NCI-H510A (cell line): ENCODE measurements around the gene CCN5.

Source experiments
- DNase-seq: peaks from one replicate; lab custom pipeline; 2025; lab: John Stamatoyannopoulos, UW

CCN5 gene

DNA sequence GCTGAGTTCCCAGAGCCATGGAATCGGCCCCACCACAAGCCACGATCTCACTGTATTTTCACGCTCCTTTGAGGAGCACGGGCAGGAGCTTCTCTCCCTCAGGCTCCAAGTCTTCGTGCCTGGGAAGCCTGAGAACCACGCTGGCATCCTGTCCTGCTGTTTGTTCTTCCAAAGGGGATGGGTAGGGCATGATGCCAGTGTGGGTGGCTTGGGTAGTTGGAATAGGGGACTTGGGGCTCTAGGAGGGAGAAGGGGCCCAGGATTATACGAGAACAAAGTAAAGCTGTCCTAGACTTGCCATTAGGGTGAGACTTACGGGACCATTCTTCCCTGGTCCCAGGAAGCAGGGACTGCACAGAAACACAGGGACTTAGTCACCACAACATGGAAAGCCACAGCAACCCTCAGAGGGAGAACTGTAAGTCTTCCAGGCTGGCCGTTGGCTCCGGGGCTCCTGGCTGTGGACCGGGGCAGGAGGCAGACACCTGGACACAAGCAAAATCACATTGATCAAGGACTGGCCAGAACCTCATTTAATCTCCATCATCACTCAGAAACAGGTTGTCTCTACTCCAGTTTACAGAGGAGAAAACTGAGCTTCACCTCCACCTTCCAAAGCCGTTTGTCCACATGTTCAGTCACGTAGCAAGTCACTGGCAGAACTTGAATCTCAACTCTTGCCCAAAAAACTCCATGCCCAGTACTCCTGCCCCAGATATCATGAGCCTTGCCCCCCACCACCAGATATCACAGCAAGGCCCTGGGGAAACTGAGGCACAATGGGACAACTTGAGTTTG, 1.3 kb downstream of the CCN5 start:
- no peak for DNase-seq

DNA sequence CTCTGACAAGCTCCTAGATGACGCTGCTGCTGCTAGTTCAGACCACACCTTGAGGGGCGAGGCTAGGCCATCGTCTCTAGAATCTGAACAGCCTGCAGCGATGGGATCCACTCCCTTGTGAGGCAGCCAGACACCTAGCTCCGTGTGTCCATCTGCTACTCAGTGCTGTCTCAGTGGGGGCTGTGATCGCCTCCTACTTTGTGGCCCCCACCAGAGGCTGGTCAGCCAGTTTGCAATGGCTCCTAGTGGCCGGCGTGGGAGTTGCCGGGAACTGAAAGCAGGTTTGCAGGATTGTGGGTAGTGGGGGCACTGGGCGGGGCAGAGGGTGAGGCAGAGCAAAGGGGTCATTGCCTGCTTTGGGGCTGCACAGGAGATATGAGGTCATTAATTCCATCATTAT, 2.8 kb downstream of the CCN5 start:
- no peak for DNase-seq

- DNase-seq, result no peak
Observed at GRCh38 chr20:44719841-44720240, 4.7 kb downstream of the CCN5 start.

DNA sequence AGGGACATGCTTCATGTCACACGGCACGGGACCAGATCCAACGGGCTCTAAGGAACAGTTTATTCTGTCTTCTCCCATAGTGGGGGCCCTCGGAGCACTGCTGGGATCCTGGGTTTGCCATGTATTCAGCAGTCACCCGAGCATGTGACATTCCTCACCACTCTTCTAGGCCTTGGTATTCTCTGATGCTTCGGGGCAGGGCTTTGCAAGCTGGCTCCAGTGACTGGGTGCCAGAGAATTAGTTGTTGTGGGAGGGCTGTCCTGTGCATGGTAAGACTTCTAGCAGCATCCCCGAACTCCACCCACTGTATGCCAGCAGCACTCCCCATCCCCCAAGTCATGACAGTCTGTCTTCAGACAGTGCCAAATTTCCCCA, 5.4 kb downstream of the CCN5 start:
- no peak for DNase-seq

- DNase-seq, result no peak
Observed at GRCh38 chr20:44720997-44721784, 6.0 kb downstream of the CCN5 start.

- DNase-seq, result no peak
Observed at GRCh38 chr20:44721785-44722054, 6.6 kb downstream of the CCN5 start.

- no peak for DNase-seq
Observed at GRCh38 chr20:44722990-44723389, 7.8 kb downstream of the CCN5 start.

GRCh38 chr20:44723391-44723790, 8.2 kb downstream of the CCN5 start:
- no peak for DNase-seq

DNA sequence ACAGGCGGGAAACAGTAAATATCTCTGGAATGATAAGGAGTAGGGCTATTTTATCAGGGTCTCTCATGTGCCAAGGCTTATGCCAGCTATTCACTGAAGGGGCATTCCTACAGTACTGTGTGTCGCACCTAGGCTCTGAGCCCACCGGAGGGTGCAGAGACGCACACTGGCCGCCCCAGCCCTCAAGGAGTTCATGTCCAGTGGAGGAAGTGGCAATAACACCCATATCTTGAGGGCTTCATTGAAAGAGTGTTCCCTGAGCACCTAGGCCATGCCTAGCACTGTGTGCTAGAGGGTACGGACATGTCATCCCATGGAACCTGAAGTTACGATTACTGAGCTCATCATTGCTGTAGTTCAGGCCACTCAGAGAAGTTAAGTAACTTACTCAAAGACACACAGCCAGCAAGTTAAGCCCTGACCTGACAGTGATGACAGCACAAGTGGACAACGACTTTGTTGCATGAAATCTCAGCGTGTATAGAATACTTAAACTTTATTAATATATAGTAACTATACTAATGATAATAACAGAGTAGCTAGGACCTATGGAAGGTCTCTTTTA, 8.7 kb downstream of the CCN5 start:
- DNase-seq, result no peak

- DNase-seq, result no peak
Observed at GRCh38 chr20:44724423-44725091, 9.4 kb downstream of the CCN5 start.

GRCh38 chr20:44725837-44726236, 10.7 kb downstream of the CCN5 start:
- no peak for DNase-seq

DNA sequence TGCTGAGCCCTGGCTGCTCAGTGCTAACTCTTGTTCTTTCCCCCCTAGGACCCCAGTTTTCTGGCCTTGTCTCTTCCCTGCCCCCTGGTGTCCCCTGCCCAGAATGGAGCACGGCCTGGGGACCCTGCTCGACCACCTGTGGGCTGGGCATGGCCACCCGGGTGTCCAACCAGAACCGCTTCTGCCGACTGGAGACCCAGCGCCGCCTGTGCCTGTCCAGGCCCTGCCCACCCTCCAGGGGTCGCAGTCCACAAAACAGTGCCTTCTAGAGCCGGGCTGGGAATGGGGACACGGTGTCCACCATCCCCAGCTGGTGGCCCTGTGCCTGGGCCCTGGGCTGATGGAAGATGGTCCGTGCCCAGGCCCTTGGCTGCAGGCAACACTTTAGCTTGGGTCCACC, 11.9 kb downstream of the CCN5 start:
- no peak for DNase-seq

- DNase-seq, result no peak
Observed at GRCh38 chr20:44727651-44728050, 12.5 kb downstream of the CCN5 start.

DNA sequence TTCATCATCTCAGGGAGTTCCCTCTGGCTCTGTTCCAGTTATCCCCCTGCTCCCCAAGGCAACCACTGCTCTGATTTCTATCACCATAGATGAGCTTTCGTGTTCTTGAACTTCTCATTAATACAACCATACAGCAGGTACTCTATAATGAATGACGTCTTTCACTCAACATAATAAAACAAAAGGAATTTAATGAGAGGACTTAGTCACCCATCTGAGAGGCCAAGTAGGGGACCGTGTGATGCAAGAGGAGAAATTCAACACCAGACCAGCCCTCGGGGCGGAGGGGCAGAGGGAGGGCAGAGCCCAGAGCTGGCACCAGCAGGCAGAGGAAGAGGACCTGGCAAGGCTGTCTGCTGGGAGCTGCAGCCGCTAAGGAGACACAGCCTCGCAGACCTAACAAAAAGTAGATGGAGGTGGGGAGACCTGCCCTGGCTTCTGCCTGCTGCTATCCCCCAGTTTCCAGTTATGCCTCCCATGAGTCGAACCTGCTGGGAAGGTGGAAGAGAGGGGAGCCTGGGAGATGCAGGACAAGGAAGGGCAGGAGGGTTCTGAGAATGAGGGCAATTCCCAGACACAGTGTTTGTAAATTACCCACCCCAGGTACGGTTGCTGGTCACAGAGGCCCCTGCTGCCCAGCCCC, 13.8 kb downstream of the CCN5 start:
- peak; percentile 58 for DNase-seq

DNA sequence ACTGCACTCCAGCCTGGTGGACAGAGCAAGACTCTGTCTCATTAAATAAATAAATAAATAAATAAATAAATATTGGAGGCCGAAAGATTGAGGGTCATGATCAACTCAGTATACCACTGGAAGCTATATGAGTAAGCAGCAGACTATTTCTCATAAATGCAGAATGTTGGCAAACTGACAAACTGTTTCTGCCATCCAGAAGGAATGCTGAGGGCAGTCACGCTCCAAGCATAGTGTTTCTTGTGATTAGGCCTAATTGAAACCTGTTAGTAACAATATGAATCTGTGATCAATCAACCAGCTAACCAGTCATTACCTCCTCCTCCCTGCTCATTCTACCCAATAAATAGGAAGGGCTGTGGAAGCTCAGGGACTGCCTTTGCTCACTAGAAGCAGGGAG, 15.3 kb downstream of the CCN5 start:
- DNase-seq, result no peak

GRCh38 chr20:44731657-44732056, 16.5 kb downstream of the CCN5 start:
- DNase-seq, result no peak

- DNase-seq, result no peak
Observed at GRCh38 chr20:44732327-44732726, 17.2 kb downstream of the CCN5 start.

DNA sequence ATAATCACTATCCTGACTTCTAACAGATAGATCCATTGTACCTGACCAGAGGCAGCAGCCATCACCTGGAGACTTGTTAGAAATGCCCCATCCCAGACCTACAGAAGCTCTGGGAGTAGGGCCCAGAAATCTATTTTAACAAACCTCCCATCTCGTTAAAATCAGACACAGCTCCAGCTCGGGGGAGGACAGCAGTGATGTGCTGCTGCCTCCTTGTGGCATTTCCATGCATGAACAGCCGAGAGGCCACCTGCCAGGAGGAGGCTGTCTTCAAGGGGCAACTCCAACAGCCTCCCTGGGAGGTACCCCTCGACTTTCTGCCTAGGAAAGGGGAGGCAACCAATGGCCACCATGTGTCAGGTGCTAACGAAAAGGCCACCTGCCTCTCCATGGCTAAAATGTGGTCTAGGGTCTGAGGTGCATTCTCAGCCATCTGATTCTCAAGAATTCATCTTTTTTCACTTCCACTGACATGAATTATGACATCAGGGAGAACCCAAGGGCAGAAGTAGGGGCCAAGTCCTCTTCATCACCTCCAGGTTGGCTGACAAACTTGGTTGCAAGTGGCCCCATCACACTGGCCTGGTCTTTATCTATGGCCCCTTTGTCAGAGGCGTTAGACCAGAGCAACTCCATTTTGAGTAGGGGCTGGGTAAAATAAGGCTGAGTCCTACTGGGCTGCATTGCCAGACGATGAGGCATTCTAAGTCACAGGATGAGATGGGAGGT, 18.3 kb downstream of the CCN5 start:
- DNase-seq, result peak; percentile 26

DNA sequence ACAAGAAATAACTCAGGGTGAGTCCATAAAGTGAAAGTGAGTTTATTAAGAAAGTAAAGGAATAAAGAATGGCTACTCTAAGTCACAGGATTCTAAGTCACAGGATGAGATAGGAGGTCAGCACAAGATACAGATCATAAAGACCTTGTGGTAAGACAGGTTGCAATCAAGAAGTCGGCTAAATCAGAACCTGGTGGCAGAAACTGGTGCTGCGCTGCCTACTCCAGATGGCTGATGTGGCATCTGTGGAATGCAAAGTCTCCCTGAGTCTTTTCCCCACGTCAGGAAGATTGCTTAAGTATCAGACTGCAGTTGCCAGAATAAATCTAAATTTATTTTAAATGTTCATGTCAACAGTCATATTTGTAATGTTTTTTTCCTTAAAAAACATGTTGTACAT, 19.8 kb downstream of the CCN5 start:
- no peak for DNase-seq

GRCh38 chr20:44735816-44736169, 20.6 kb downstream of the CCN5 start:
- no peak for DNase-seq

- peak; percentile 24 for DNase-seq
Observed at GRCh38 chr20:44736170-44737021, 21.2 kb downstream of the CCN5 start.
